H1 (cell line): Measurements from ENCODE around the gene SPTB. TPM values are rescaled to one million over a fixed set of nuclear protein-coding genes. Genes with fewer than 3 reads are reported as not detected.
A peak's percentile ranks its signal among the peaks of the same experiment; 100 is the strongest.

ENCODE experiments used
- BCL11A ChIP-seq, 2 experiments: IDR thresholded peaks; one replicate each; pipeline ENCODE4 v1.6.1; 2011; ENCODE audit warnings: low read depth in 2 of 2, low read length in 2 of 2, mild to moderate bottlenecking in 2 of 2
- CBX8 ChIP-seq: fragments of 300-800, 300-1000 bp; sonication (generic); IDR thresholded peaks from 2 replicates; pipeline ENCODE4 v1.7.1; 2016; ENCODE audit warnings: low read depth, low read length, borderline replicate concordance
- EGR1 ChIP-seq: IDR thresholded peaks from 2 replicates; pipeline ENCODE4 v1.6.1; 2011; ENCODE audit warnings: low read depth, low read length, borderline replicate concordance
- JUND ChIP-seq: IDR thresholded peaks from 2 replicates; pipeline ENCODE4 v1.6.1; 2011; ENCODE audit warnings: mild to moderate bottlenecking, improper control_type of control experiment, low read length
- PHF8 ChIP-seq: fragments of 200-600 bp; sonication (generic); conservative IDR thresholded peaks from 2 replicates; pipeline ENCODE4 v1.7.1; 2012; ENCODE audit warnings: low read depth, mild to moderate bottlenecking, inconsistent platforms, low read length, moderate library complexity
- RAD21 ChIP-seq, 2 experiments: IDR thresholded peaks in 1 of 2; conservative IDR thresholded peaks in 1 of 2; 2 replicates each; pipeline ENCODE4 v1.6.1; 2011; ENCODE audit warnings: low read depth in 2 of 2, low read length in 2 of 2, improper control_type of control experiment in 1 of 2, inconsistent platforms in 1 of 2, mild to moderate bottlenecking in 1 of 2, moderate library complexity in 1 of 2
- RFX5 ChIP-seq: IDR thresholded peaks from 2 replicates; pipeline ENCODE4 v1.6.1; 2011; ENCODE audit warnings: low read depth, low read length, improper control_type of control experiment, borderline replicate concordance
- SAP30 ChIP-seq: fragments of 300-600 bp; sonication (generic); IDR thresholded peaks from 2 replicates; pipeline ENCODE4 v1.7.1; 2012; ENCODE audit warnings: low read length, moderate library complexity, mild to moderate bottlenecking, inconsistent platforms; ENCODE audit not compliant: insufficient read depth, insufficient replicate concordance
- SIX5 ChIP-seq: IDR thresholded peaks from 2 replicates; pipeline ENCODE4 v1.6.1; 2011; ENCODE audit warnings: mild to moderate bottlenecking, low read depth, low read length
- TBP ChIP-seq: IDR thresholded peaks from 2 replicates; pipeline ENCODE4 v1.6.1; 2011; ENCODE audit warnings: low read depth, low read length, improper control_type of control experiment
- TCF12 ChIP-seq: IDR thresholded peaks from 2 replicates; pipeline ENCODE4 v1.6.1; 2011; ENCODE audit warnings: low read depth, mild to moderate bottlenecking, low read length
- ZNF274 ChIP-seq: IDR thresholded peaks from 2 replicates; pipeline ENCODE4 v1.7.0; 2012; ENCODE audit warnings: low read length, borderline replicate concordance; ENCODE audit errors: extremely low read depth
- polyA plus RNA-seq, 7 experiments: library from polyadenylated mRNA; depleted of rRNA in 3 of 7; stranded (reverse) in 5 of 7; unstranded in 2 of 7; fragments of >200 nt in 5 of 7; fragments of 200-250 nt in 2 of 7; gene quantifications; 1 replicate in 5 of 7; 2 replicates in 1 of 7; 4 replicates in 1 of 7; pipeline versions ENCODE4 v1.2.1 to v1.2.3, GENCODE V29; 2011 to 2013; ENCODE audit warnings: missing spikeins in 2 of 7, mixed read lengths in 2 of 7
- total RNA-seq: library from RNA; stranded (reverse); fragmentation: NEBNext Ultra II Directional; extraction: Animal tissue kit (Norgen Biotek cat#: 25700); gene quantifications from 2 replicates; pipeline ENCODE4 v1.2.1, GENCODE V29; 2021

Gene SPTB
- total and polyA plus RNA-seq, 2 of the 8 experiments (the other 6 are each of a cell fraction or from before 2014, with no cell fraction given), result 0.30 to 2.4 TPM

DNA sequence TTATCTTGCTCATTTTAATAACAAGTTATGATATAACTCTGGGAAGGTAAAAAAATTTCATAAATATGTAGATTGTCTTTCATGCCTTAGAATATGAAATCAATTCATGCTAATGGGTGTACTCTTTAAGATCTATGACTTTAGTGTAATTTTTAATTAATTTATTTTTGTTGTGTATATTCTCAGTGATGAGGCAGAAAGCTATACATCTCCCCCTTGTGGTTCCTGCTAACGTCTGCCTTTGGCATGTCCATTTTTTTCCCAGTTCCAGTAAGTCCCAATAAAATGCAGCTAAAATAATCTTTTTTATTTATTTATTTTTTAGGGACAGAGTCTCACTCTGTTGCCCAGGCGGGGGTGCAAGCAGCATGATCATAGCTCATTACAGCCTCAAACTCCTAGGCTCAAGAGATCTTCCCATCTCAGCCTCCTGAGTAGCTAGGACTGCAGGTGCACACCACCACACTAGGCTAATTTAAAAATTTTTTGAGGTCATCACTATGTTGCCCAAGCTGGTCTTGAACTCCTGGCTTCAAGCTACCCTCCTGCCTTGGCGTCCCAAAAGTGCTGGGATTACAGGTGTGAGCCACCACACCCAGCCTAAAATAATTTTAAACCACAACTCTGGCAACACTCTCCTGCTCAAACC, 31.3 kb upstream of the SPTB start (continued):
- TF ChIP-seq BCL11A (IDR thresholded peaks at IDR 0.05; ENCODE audit: low read depth in 2 of 2, low read length in 2 of 2), result no peak
- peak; percentile 53 to 64 for TF ChIP-seq RAD21 (IDR thresholded peaks at IDR 0.05 in 1 of 2, conservative IDR thresholded peaks at IDR 0.05 in 1 of 2; ENCODE audit: low read depth in 2 of 2, low read length in 2 of 2)
- no peak for TF ChIP-seq CBX8
- TF ChIP-seq TBP, result no peak
- no peak for TF ChIP-seq TCF12
- no peak for TF ChIP-seq EGR1
- TF ChIP-seq SAP30, result no peak
- no peak for TF ChIP-seq SIX5
- TF ChIP-seq ZNF274, result no peak
- TF ChIP-seq JUND, result no peak
- TF ChIP-seq PHF8, result no peak
- no peak for TF ChIP-seq RFX5
